Smooth muscle cell (in vitro differentiated cells): ENCODE results near the gene PLEKHA7. TPM values are rescaled to one million over a fixed set of nuclear protein-coding genes. Genes with fewer than 3 reads are reported as not detected.

Experiments used
- DNase-seq: peaks from one replicate; lab custom pipeline; 2025; ENCODE audit not compliant: unreplicated experiment; lab: John Stamatoyannopoulos, UW
- H2AFZ ChIP-seq: fragments of 200-600 bp; sonication (generic); 2 replicates; pipeline ENCODE4 v1.6.0; 2016; ENCODE audit warnings: antibody characterized with exemption, low read depth, mild to moderate bottlenecking
- H3F3A ChIP-seq: fragments of 200-600 bp; sonication (generic); 2 replicates; pipeline ENCODE4 v1.6.0; 2017; ENCODE audit warnings: antibody characterized with exemption, low read depth
- H3K27ac ChIP-seq: fragments of 200-600 bp; sonication (generic); 2 replicates; pipeline ENCODE4 v1.5.1; 2016; ENCODE audit warnings: low read depth, mild to moderate bottlenecking
- H3K27me3 ChIP-seq: fragments of 200-600 bp; sonication (generic); 2 replicates; pipeline ENCODE4 v1.6.1; 2016; ENCODE audit warnings: low read depth, mild to moderate bottlenecking
- H3K36me3 ChIP-seq: fragments of 200-600 bp; sonication (generic); 2 replicates; pipeline ENCODE4 v1.5.1; 2016; ENCODE audit warnings: low read depth
- H3K4me1 ChIP-seq: fragments of 200-600 bp; sonication (generic); 2 replicates; pipeline ENCODE4 v1.5.1; 2016; ENCODE audit warnings: low read depth
- H3K4me2 ChIP-seq: fragments of 200-600 bp; sonication (generic); 2 replicates; pipeline ENCODE4 v1.6.0; 2016; ENCODE audit warnings: mild to moderate bottlenecking
- H3K4me3 ChIP-seq: fragments of 200-600 bp; sonication (generic); 2 replicates; pipeline ENCODE4 v1.5.1; 2016; ENCODE audit warnings: mild to moderate bottlenecking
- H3K79me2 ChIP-seq: fragments of 200-600 bp; sonication (generic); 2 replicates; pipeline ENCODE4 v1.6.0; 2016; ENCODE audit warnings: low read depth, mild to moderate bottlenecking
- H3K9ac ChIP-seq: fragments of 200-600 bp; sonication (generic); 2 replicates; pipeline ENCODE4 v1.6.0; 2016; ENCODE audit warnings: low read depth
- H3K9me3 ChIP-seq: fragments of 200-600 bp; sonication (generic); replicated peaks from 2 replicates; pipeline ENCODE4 v1.5.1; 2016; ENCODE audit warnings: low read depth
- H4K20me1 ChIP-seq: fragments of 200-600 bp; sonication (generic); 2 replicates; pipeline ENCODE4 v1.6.0; 2016; ENCODE audit warnings: low read depth
- CTCF ChIP-seq: fragments of 200-600 bp; sonication (generic); IDR thresholded peaks from 2 replicates; pipeline ENCODE4 v1.5.1; 2017; ENCODE audit warnings: borderline replicate concordance, mild to moderate bottlenecking, antibody characterized with exemption; ENCODE audit not compliant: insufficient read depth, poor library complexity, severe bottlenecking
- WGBS: methylation state at CpG from one replicate; pipeline ENCODE4 v1.1.7; 2016; ENCODE audit warnings: low lambda C conversion rate; 5-methylcytosine and 5-hydroxymethylcytosine counted together
- polyA plus RNA-seq: library from polyadenylated mRNA; unstranded; fragments of >200 nt; fragmentation: Nextera tagmentation; extraction: Ambion mirVana; gene quantifications from 2 replicates; pipeline ENCODE4 v1.2.1, GENCODE V29; 2016
- total RNA-seq: library from RNA; depleted of rRNA; stranded (reverse); fragments of >200 nt; gene quantifications from 2 replicates; pipeline ENCODE4 v1.2.3, GENCODE V29; 2014

Gene PLEKHA7
- total and polyA plus RNA-seq, 2 experiments from 2014 or later = 0.19 to 22.2 TPM

- Histone ChIP-seq H3K4me3 (no peak overlapping the region), H3K4me2 (no peak overlapping the region), H3K27me3 (no peaks in the 10 kb centered on the region), H2AFZ (no peak overlapping the region), H3K4me1 (no peaks in the 10 kb centered on the region), H3F3A (no peaks in the 10 kb centered on the region), H3K9ac (no peak overlapping the region), H3K27ac (no peak overlapping the region), H3K79me2 (no peaks in the 10 kb centered on the region), H3K9me3 (no peaks in the 10 kb centered on the region), H3K36me3 (no peaks in the 10 kb centered on the region), H4K20me1 (no peaks in the 10 kb centered on the region)
- 96% methylated on average over 3 of the region's 3 CpGs for WGBS
- no peak for TF ChIP-seq CTCF
- DNase-seq = no peak
These were observed 174.4 kb downstream of the PLEKHA7 start for GRCh38 chr11:16839821-16840220.

GRCh38 chr11:16834384-16834783, 179.8 kb downstream of the PLEKHA7 start:
- Histone ChIP-seq H2AFZ (no peak overlapping the region), H3K9me3 (no peaks in the 10 kb centered on the region), H3K9ac (no peak overlapping the region), H3K27ac (no peak overlapping the region), H4K20me1 (no peaks in the 10 kb centered on the region), H3K79me2 (no peaks in the 10 kb centered on the region), H3K36me3 (no peaks in the 10 kb centered on the region), H3K27me3 (no peaks in the 10 kb centered on the region), H3K4me2 (no peak overlapping the region), H3K4me3 (no peak overlapping the region), H3K4me1 (peaks cover 6% of the 10 kb centered on the region), H3F3A (no peaks in the 10 kb centered on the region)
- 90% methylated on average over 1 of the region's 1 CpG for WGBS
- no peak for TF ChIP-seq CTCF
- DNase-seq = no peak

GRCh38 chr11:16833026-16833425, 181.2 kb downstream of the PLEKHA7 start:
- H3K4me2 ChIP-seq = no peak overlapping the region
- TF ChIP-seq CTCF = no peak
- no peaks in the 10 kb centered on the region for H4K20me1 ChIP-seq
- no peaks in the 10 kb centered on the region for H3F3A ChIP-seq
- H3K9ac ChIP-seq = no peak overlapping the region
- no peak for DNase-seq
- H3K4me1 ChIP-seq = peaks cover 6% of the 10 kb centered on the region
- H3K36me3 ChIP-seq = no peaks in the 10 kb centered on the region
- H3K27me3 ChIP-seq = no peaks in the 10 kb centered on the region
- 70% methylated on average over 2 of the region's 2 CpGs for whole genome bisulfite sequencing
- H3K27ac ChIP-seq = no peak overlapping the region
- no peak overlapping the region for H2AFZ ChIP-seq
- no peak overlapping the region for H3K4me3 ChIP-seq
- H3K79me2 ChIP-seq = no peaks in the 10 kb centered on the region
- no peaks in the 10 kb centered on the region for H3K9me3 ChIP-seq

GRCh38 chr11:16832193-16832539, 182.0 kb downstream of the PLEKHA7 start:
- H3K27me3 ChIP-seq = no peaks in the 10 kb centered on the region
- H3K79me2 ChIP-seq = no peaks in the 10 kb centered on the region
- no peaks in the 10 kb centered on the region for H3F3A ChIP-seq
- no peaks in the 10 kb centered on the region for H3K36me3 ChIP-seq
- no peak overlapping the region for H3K27ac ChIP-seq
- H3K9ac ChIP-seq = no peak overlapping the region
- no peak overlapping the region for H2AFZ ChIP-seq
- no peak overlapping the region for H3K4me2 ChIP-seq
- no peaks in the 10 kb centered on the region for H3K9me3 ChIP-seq
- peaks cover 6% of the 10 kb centered on the region for H3K4me1 ChIP-seq
- TF ChIP-seq CTCF = no peak
- H4K20me1 ChIP-seq = no peaks in the 10 kb centered on the region
- no peak for DNase-seq
- WGBS = 96% methylated on average over 1 of the region's 1 CpG
- H3K4me3 ChIP-seq = no peak overlapping the region
